ENCODE measurements around the gene MAST1.

MAST1 gene

DNA sequence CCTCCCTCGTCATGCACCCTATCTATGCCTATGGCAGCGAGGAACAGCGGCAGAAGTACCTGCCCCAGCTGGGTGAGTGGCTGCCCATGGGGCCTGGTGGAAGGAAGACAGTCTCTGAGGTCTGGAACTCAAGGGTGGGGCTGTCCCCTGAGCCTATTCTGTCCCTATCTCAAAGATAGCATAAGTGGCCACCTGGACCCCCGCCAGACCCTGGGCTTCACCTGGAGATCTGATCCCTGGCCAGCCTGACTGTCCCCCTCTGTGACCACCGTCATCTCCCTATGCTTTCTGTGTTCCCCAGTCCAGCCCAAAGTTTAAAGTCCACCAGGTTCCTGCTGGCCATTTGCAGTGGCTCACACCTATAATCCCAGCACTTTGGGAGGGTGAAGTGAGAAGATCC is 55.3 kb downstream of the MAST1 start:
- Histone ChIP-seq H3K4me3 (ENCODE audit: low read depth in 1 of 2, low read length in 2 of 2) (no peak overlapping the region), H3K4me2 (ENCODE audit: insufficient read depth, low read length) (peak overlapping the region; percentile 11; the same call in 1 of the 2 replicates), H3K27ac (ENCODE audit: low read length) (no peak overlapping the region), H4K20me1 (ENCODE audit: insufficient read depth, low read length) (peaks cover 16% of the 10 kb centered on the region), H3K9ac (ENCODE audit: low read depth, low read length) (no peak overlapping the region), H3K36me3 (ENCODE audit: insufficient read depth, low read length) (peaks cover 57% of the 10 kb centered on the region), H3K27me3 (ENCODE audit: insufficient read depth, low read length, poor library complexity) (no peaks in the 10 kb centered on the region), H3K79me2 (ENCODE audit: insufficient read depth, low read length) (peaks cover 30% of the 10 kb centered on the region), H2AFZ (ENCODE audit: low read depth, low read length) (no peak overlapping the region), H3K9me3 (ENCODE audit: insufficient read depth, low read length, severe bottlenecking) (no peaks in the 10 kb centered on the region), H3K4me1 (ENCODE audit: insufficient read depth, low read length) (peaks cover 32% of the 10 kb centered on the region)
- ATAC-seq (ENCODE audit: insufficient read depth, low read depth) (no peak), DNase-seq (no peak)
- TF ChIP-seq, protein P1, sequence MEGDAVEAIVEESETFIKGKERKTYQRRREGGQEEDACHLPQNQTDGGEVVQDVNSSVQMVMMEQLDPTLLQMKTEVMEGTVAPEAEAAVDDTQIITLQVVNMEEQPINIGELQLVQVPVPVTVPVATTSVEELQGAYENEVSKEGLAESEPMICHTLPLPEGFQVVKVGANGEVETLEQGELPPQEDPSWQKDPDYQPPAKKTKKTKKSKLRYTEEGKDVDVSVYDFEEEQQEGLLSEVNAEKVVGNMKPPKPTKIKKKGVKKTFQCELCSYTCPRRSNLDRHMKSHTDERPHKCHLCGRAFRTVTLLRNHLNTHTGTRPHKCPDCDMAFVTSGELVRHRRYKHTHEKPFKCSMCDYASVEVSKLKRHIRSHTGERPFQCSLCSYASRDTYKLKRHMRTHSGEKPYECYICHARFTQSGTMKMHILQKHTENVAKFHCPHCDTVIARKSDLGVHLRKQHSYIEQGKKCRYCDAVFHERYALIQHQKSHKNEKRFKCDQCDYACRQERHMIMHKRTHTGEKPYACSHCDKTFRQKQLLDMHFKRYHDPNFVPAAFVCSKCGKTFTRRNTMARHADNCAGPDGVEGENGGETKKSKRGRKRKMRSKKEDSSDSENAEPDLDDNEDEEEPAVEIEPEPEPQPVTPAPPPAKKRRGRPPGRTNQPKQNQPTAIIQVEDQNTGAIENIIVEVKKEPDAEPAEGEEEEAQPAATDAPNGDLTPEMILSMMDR (IDR thresholded peaks at IDR 0.05; ENCODE audit: borderline replicate concordance, extremely low read depth, low read length, poor library complexity, severe bottlenecking), result no peak
- TF ChIP-seq EZH2 (IDR thresholded peaks at IDR 0.05; ENCODE audit: borderline replicate concordance, low read depth, low read length, severe bottlenecking), result no peak

GRCh38 chr19:12896460-12896859 is 58.1 kb downstream of the MAST1 start:
- Histone ChIP-seq H3K27me3 (ENCODE audit: insufficient read depth, low read length, poor library complexity) (no peaks in the 10 kb centered on the region), H3K4me1 (ENCODE audit: insufficient read depth, low read length) (peaks cover 20% of the 10 kb centered on the region), H2AFZ (ENCODE audit: low read depth, low read length) (no peak overlapping the region), H3K4me3 (ENCODE audit: low read depth in 1 of 2, low read length in 2 of 2) (no peak overlapping the region), H3K36me3 (ENCODE audit: insufficient read depth, low read length) (peaks cover 70% of the 10 kb centered on the region), H4K20me1 (ENCODE audit: insufficient read depth, low read length) (peaks cover 12% of the 10 kb centered on the region), H3K27ac (ENCODE audit: low read length) (no peak overlapping the region), H3K9ac (ENCODE audit: low read depth, low read length) (no peak overlapping the region), H3K79me2 (ENCODE audit: insufficient read depth, low read length) (peaks cover 21% of the 10 kb centered on the region), H3K9me3 (ENCODE audit: insufficient read depth, low read length, severe bottlenecking) (no peaks in the 10 kb centered on the region), H3K4me2 (ENCODE audit: insufficient read depth, low read length) (no peak overlapping the region)
- no peak for DNase-seq
- TF ChIP-seq, protein P1 (IDR thresholded peaks at IDR 0.05; ENCODE audit: borderline replicate concordance, extremely low read depth, low read length, poor library complexity, severe bottlenecking), result no peak
- no peak for TF ChIP-seq EZH2 (IDR thresholded peaks at IDR 0.05; ENCODE audit: borderline replicate concordance, low read depth, low read length, severe bottlenecking)
- no peak for ATAC-seq (ENCODE audit: insufficient read depth, low read depth)

- H2AFZ ChIP-seq (ENCODE audit: low read depth, low read length), result no peak overlapping the region
- no peak for ATAC-seq (ENCODE audit: insufficient read depth, low read depth)
- TF ChIP-seq, protein P1 (IDR thresholded peaks at IDR 0.05; ENCODE audit: borderline replicate concordance, extremely low read depth, low read length, poor library complexity, severe bottlenecking), result no peak
- TF ChIP-seq EZH2 (IDR thresholded peaks at IDR 0.05; ENCODE audit: borderline replicate concordance, low read depth, low read length, severe bottlenecking), result no peak
- H3K27ac ChIP-seq (ENCODE audit: low read length), result no peak overlapping the region
- H3K9me3 ChIP-seq (ENCODE audit: insufficient read depth, low read length, severe bottlenecking), result no peaks in the 10 kb centered on the region
- H3K36me3 ChIP-seq (ENCODE audit: insufficient read depth, low read length), result peaks cover 55% of the 10 kb centered on the region
- H3K4me1 ChIP-seq (ENCODE audit: insufficient read depth, low read length), result no peaks in the 10 kb centered on the region
- no peaks in the 10 kb centered on the region for H3K27me3 ChIP-seq (ENCODE audit: insufficient read depth, low read length, poor library complexity)
- no peak overlapping the region for H3K4me3 ChIP-seq (ENCODE audit: low read depth in 1 of 2, low read length in 2 of 2)
- no peak overlapping the region for H3K4me2 ChIP-seq (ENCODE audit: insufficient read depth, low read length)
- H3K9ac ChIP-seq (ENCODE audit: low read depth, low read length), result no peak overlapping the region
- DNase-seq, result no peak
- H4K20me1 ChIP-seq (ENCODE audit: insufficient read depth, low read length), result no peaks in the 10 kb centered on the region
- no peaks in the 10 kb centered on the region for H3K79me2 ChIP-seq (ENCODE audit: insufficient read depth, low read length)
Observed at GRCh38 chr19:12899891-12900518, 61.7 kb downstream of the MAST1 start.
